ENCODE measurements around the gene LUZP2. TPM values are rescaled to one million over a fixed set of nuclear protein-coding genes. Genes with fewer than 3 reads are reported as not detected.

The LUZP2 gene
- total RNA-seq, 4 donors from 2014 or later, result 0.23 to 0.83 (median 0.48) TPM

GRCh38 chr11:24828938-24829605 is 332.2 kb downstream of the LUZP2 start:
- peaks cover 0 to 8% (median 0%) of the 10 kb centered on the region in 3 donors for H3K4me1 ChIP-seq
- TF ChIP-seq POLR2A (IDR thresholded peaks at IDR 0.05) (no peak), CTCF (IDR thresholded peaks at IDR 0.05) (no peak)
- 21 to 38% methylated on average over 2 of the region's 2 CpGs for WGBS, 2 donors
- intact Hi-C loops (cut with DNase I), result no loop called here
- H3K27ac ChIP-seq, result no peak overlapping the region
- DNase-seq, result no peak
- no peak overlapping the region for H3K4me3 ChIP-seq
- H3K9me3 ChIP-seq, result no peaks in the 10 kb centered on the region
- H3K36me3 ChIP-seq, result no peaks in the 10 kb centered on the region
- H3K27me3 ChIP-seq, result no peaks in the 10 kb centered on the region

GRCh38 chr11:24833573-24833972 is 336.7 kb downstream of the LUZP2 start:
- Histone ChIP-seq H3K4me1 (peaks cover 0 to 7% (median 0%) of the 10 kb centered on the region in 3 donors), H3K9me3 (no peaks in the 10 kb centered on the region), H3K27me3 (no peaks in the 10 kb centered on the region), H3K4me3 (no peak overlapping the region), H3K36me3 (no peaks in the 10 kb centered on the region), H3K27ac (no peak overlapping the region)
- no peak for DNase-seq
- intact Hi-C loops (cut with DNase I), result no loop called here
- no peak for TF ChIP-seq POLR2A (IDR thresholded peaks at IDR 0.05)
- no peak for TF ChIP-seq CTCF (IDR thresholded peaks at IDR 0.05)
- 39 to 58% methylated on average over 6 to 9 of the region's 9 CpGs for WGBS, 2 donors

- H3K9me3 ChIP-seq, result no peaks in the 10 kb centered on the region
- no peak overlapping the region for H3K27ac ChIP-seq
- TF ChIP-seq POLR2A (IDR thresholded peaks at IDR 0.05) (no peak), CTCF (IDR thresholded peaks at IDR 0.05) (no peak)
- H3K27me3 ChIP-seq, result no peaks in the 10 kb centered on the region
- DNase-seq, result no peak
- no peaks in the 10 kb centered on the region for H3K4me1 ChIP-seq
- intact Hi-C loops (cut with DNase I), result no loop called here
- H3K36me3 ChIP-seq, result no peaks in the 10 kb centered on the region
- WGBS, 2 donors, result 60 to 72% methylated on average over 2 of the region's 2 CpGs
- H3K4me3 ChIP-seq, result no peak overlapping the region
Observed at GRCh38 chr11:24837112-24837511, 340.3 kb downstream of the LUZP2 start.

- 69 to 76% methylated on average over 2 of the region's 2 CpGs for WGBS, 2 donors
Observed at GRCh38 chr11:24842308-24842707, 345.5 kb downstream of the LUZP2 start.

GRCh38 chr11:24844406-24844805 is 347.6 kb downstream of the LUZP2 start:
- Histone ChIP-seq H3K36me3 (no peaks in the 10 kb centered on the region), H3K9me3 (no peaks in the 10 kb centered on the region), H3K4me1 (no peaks in the 10 kb centered on the region), H3K4me3 (no peak overlapping the region), H3K27ac (no peak overlapping the region), H3K27me3 (no peaks in the 10 kb centered on the region)
- no peak for DNase-seq
- no peak for TF ChIP-seq POLR2A (IDR thresholded peaks at IDR 0.05)
- TF ChIP-seq CTCF (IDR thresholded peaks at IDR 0.05), result no peak
- intact Hi-C loops (cut with DNase I), result no loop called here
- 50 to 86% methylated on average over 1 of the region's 1 CpG for WGBS, 2 donors

More at GRCh38 chr11:24842308-24842707, 345.5 kb downstream of the LUZP2 start:
- H3K27ac ChIP-seq, result no peak overlapping the region
- H3K4me1 ChIP-seq, result no peaks in the 10 kb centered on the region
- no peak overlapping the region for H3K4me3 ChIP-seq
- no peak for TF ChIP-seq CTCF (IDR thresholded peaks at IDR 0.05)
- no peak for TF ChIP-seq POLR2A (IDR thresholded peaks at IDR 0.05)
- no peaks in the 10 kb centered on the region for H3K27me3 ChIP-seq
- no peak for DNase-seq
- intact Hi-C loops (cut with DNase I), result no loop called here
- H3K36me3 ChIP-seq, result no peaks in the 10 kb centered on the region
- H3K9me3 ChIP-seq, result no peaks in the 10 kb centered on the region
